ENCODE results near the gene CSNK1A1. TPM values are rescaled to one million over a fixed set of nuclear protein-coding genes. Genes with fewer than 3 reads are reported as not detected.
"Not testable (repeated sequence)": the region's sequence is repeated elsewhere in the genome, so short reads cannot be mapped to it uniquely, and the experiment has no call there.

Gene CSNK1A1
- total RNA-seq, 1 experiment from 2014 or later, result 263 TPM

GRCh38 chr5:149567226-149567625, 16.0 kb upstream of the CSNK1A1 start (continued):
- TF ChIP-seq YY1 (IDR thresholded peaks at IDR 0.05; ENCODE audit: extremely low read depth, insufficient replicate concordance, low read depth, low read length) (no peak), CEBPB (IDR thresholded peaks at IDR 0.05; ENCODE audit: low read depth) (no peak)

GRCh38 chr5:149564542-149565140, 13.4 kb upstream of the CSNK1A1 start:
- H3K9me3 ChIP-seq (ENCODE audit: control insufficient read depth in 1 of 2, insufficient read depth in 1 of 2, low read depth in 1 of 2, low read length in 2 of 2); BruUV-seq (replicated peaks); H3K36me3 ChIP-seq (ENCODE audit: control insufficient read depth in 1 of 2, insufficient read depth in 2 of 2, low read length in 2 of 2); H3K27me3 ChIP-seq (ENCODE audit: insufficient read depth, low read length); H3K79me2 ChIP-seq (ENCODE audit: insufficient read depth, low read length); H4K20me1 ChIP-seq (ENCODE audit: insufficient read depth); H3K9me2 ChIP-seq (ENCODE audit: insufficient read depth); H2AFZ ChIP-seq (ENCODE audit: low read depth, low read length, poor library complexity, severe bottlenecking); H3K27ac ChIP-seq (ENCODE audit: low read depth, low read length): not testable (repeated sequence)
- ChIA-PET RAD21 (ENCODE audit: low non-redundant PET in 1 of 2, low total read pairs in 2 of 2, uncharacterized antibody in 2 of 2, unreplicated experiment in 2 of 2) (interaction anchor here (0.6 to 1.3 kb wide), 10 partner anchors 13 to 300 kb away, joined by 3 to 6 read pairs (median 4); partner anchors contain the start of gene CSNK1A1 (in 1 of the 2)), CTCF (interaction anchor here (0.6 to 3.6 kb wide), 21 partner anchors 12 to 336 kb away, joined by 3 to 45 read pairs (median 4); partner anchors contain the start of gene IL17B), POLR2A (interaction anchor here (2.0 kb wide), 1 partner anchor 13 kb away, joined by 6 read pairs; the partner anchor contains the start of gene CSNK1A1)
- TF ChIP-seq CTCF (IDR thresholded peaks at IDR 0.05 in 2 of 3, conservative IDR thresholded peaks at IDR 0.05 in 1 of 3; ENCODE audit: borderline replicate concordance in 1 of 3, insufficient read depth in 1 of 3, low read depth in 2 of 3, low read length in 2 of 3), result peak in 2 of 3 experiments; percentile 46 to 66; a peak in 4 of 6 replicates
- peak overlapping the region; percentile 54 for H3K4me2 ChIP-seq (ENCODE audit: low read length)
- DNase-seq (ENCODE audit: low read depth, low spot score) (peak; percentile 82), ATAC-seq (peak; percentile 79)
- 0 out of 4 replicates have a peak overlapping the region, but pooled peaks of 1 of the 2 experiments have one; percentile 2 for H3K4me3 ChIP-seq (replicated peaks in 1 of 2; ENCODE audit: low read depth in 1 of 2, low read length in 2 of 2)
- intact Hi-C loops (cut with micrococcal nuclease), result loop anchor here (1.0 to 10.0 kb wide), 8 partner anchors 122 to 832 kb away; no protein-coding TSS in a partner anchor
- peaks cover 42 to 53% of the 10 kb centered on the region in 2 experiments for H3K4me1 ChIP-seq (ENCODE audit: control insufficient read depth in 1 of 2, insufficient read depth in 2 of 2, low read length in 2 of 2)
- peak overlapping the region; percentile 30; the same call in 1 of the 2 replicates for H3K9ac ChIP-seq (ENCODE audit: low read length)
